ENCODE results near the gene CIP2A.

The CIP2A gene

DNA sequence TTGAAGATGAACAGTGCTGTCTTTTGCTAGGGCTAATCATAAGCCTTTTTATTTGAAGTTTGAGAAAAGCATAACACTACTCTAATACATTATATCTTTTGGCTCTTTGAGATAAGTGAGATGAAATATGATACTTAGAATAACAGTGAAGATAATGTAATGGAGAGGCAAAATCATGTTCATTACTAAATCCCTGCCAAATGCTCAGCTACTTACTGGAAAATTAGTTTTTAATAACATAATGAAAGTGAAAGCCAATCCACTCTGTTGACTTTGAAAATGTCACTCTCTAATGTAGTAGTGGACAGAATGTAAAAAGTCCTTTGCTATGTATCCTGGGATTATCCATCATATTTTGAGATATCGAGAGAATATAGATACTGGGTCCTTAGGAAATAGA is 43.0 kb downstream of the CIP2A start:
- H3K4me3 ChIP-seq (ENCODE audit: low read length): no peak overlapping the region
- H3K4me2 ChIP-seq (ENCODE audit: low read depth, low read length): peak overlapping the region; percentile 18; the same call in 1 of the 2 replicates
- no peaks in the 10 kb centered on the region for H3F3A ChIP-seq (ENCODE audit: insufficient read depth, low read length)
- DNase-seq: no peak
- H3K4me1 ChIP-seq (ENCODE audit: low read length): no peaks in the 10 kb centered on the region
- no peaks in the 10 kb centered on the region for H3K9me3 ChIP-seq (replicated peaks; ENCODE audit: insufficient read depth, low read length)
- H4K20me1 ChIP-seq (ENCODE audit: insufficient read depth, low read length): no peaks in the 10 kb centered on the region
- peaks cover 2% of the 10 kb centered on the region; the same call in 1 of the 2 replicates for H3K36me3 ChIP-seq (replicated peaks; ENCODE audit: insufficient read depth, low read length)
- H3K9me2 ChIP-seq (replicated peaks; ENCODE audit: insufficient read depth, low read length): no peaks in the 10 kb centered on the region
- no peaks in the 10 kb centered on the region for H3K79me2 ChIP-seq (ENCODE audit: low read length)
- H3K27ac ChIP-seq (ENCODE audit: low read length): no peak overlapping the region
- no peak for TF ChIP-seq EZH2 (optimal IDR thresholded peaks at IDR 0.05; ENCODE audit: low read depth, low read length)
- no peak for TF ChIP-seq CTCF (IDR thresholded peaks at IDR 0.05; ENCODE audit: low read length)
- no peak for TF ChIP-seq EZH2phosphoT487 (IDR thresholded peaks at IDR 0.05; ENCODE audit: low read length)
- no peak overlapping the region for H3K9ac ChIP-seq (ENCODE audit: low read length)
- no peak overlapping the region; the same call in 1 of the 2 replicates for H2AFZ ChIP-seq (ENCODE audit: low read length)
- H3K27me3 ChIP-seq (replicated peaks; ENCODE audit: insufficient read depth, low read length): no peaks in the 10 kb centered on the region

DNA sequence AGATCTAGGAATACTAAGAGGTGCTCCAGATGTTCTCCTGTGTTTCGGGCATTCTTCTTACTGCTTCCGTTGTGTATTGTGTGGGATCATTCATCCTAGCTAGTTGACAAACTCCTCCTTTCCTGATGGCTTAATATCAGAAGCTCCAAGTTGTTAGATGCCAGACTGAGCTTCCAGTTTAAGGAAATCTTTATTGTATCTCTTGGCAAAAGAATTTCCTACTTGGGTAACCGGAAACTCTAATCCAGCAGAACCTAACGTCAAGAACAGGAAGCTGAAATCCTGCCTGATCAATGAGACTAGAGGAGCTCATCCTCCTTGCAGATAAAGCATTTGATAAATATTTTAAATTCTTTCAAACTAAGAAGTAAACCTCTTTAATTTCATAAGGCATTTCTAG is 51.2 kb downstream of the CIP2A start:
- H3K9me3 ChIP-seq (replicated peaks; ENCODE audit: insufficient read depth, low read length): no peaks in the 10 kb centered on the region
- no peaks in the 10 kb centered on the region for H3K36me3 ChIP-seq (replicated peaks; ENCODE audit: insufficient read depth, low read length)
- no peaks in the 10 kb centered on the region for H3K79me2 ChIP-seq (ENCODE audit: low read length)
- H3K4me2 ChIP-seq (ENCODE audit: low read depth, low read length): no peak overlapping the region
- no peak overlapping the region for H3K27ac ChIP-seq (ENCODE audit: low read length)
- no peaks in the 10 kb centered on the region for H3K9me2 ChIP-seq (replicated peaks; ENCODE audit: insufficient read depth, low read length)
- no peaks in the 10 kb centered on the region for H3F3A ChIP-seq (ENCODE audit: insufficient read depth, low read length)
- no peak overlapping the region for H3K4me3 ChIP-seq (ENCODE audit: low read length)
- H2AFZ ChIP-seq (ENCODE audit: low read length): no peak overlapping the region
- no peaks in the 10 kb centered on the region for H3K27me3 ChIP-seq (replicated peaks; ENCODE audit: insufficient read depth, low read length)
- no peaks in the 10 kb centered on the region for H4K20me1 ChIP-seq (ENCODE audit: insufficient read depth, low read length)
- no peak for TF ChIP-seq EZH2phosphoT487 (IDR thresholded peaks at IDR 0.05; ENCODE audit: low read length)
- no peak for TF ChIP-seq CTCF (IDR thresholded peaks at IDR 0.05; ENCODE audit: low read length)
- no peak for TF ChIP-seq EZH2 (optimal IDR thresholded peaks at IDR 0.05; ENCODE audit: low read depth, low read length)
- no peak for DNase-seq
- no peak overlapping the region for H3K9ac ChIP-seq (ENCODE audit: low read length)
- no peaks in the 10 kb centered on the region for H3K4me1 ChIP-seq (ENCODE audit: low read length)

- Histone ChIP-seq H3F3A (ENCODE audit: insufficient read depth, low read length) (no peaks in the 10 kb centered on the region), H3K9me2 (replicated peaks; ENCODE audit: insufficient read depth, low read length) (no peaks in the 10 kb centered on the region), H3K9me3 (replicated peaks; ENCODE audit: insufficient read depth, low read length) (no peaks in the 10 kb centered on the region), H3K4me2 (ENCODE audit: low read depth, low read length) (no peak overlapping the region), H3K4me1 (ENCODE audit: low read length) (peaks cover 5% of the 10 kb centered on the region), H3K27me3 (replicated peaks; ENCODE audit: insufficient read depth, low read length) (no peaks in the 10 kb centered on the region), H2AFZ (ENCODE audit: low read length) (no peak overlapping the region), H3K36me3 (replicated peaks; ENCODE audit: insufficient read depth, low read length) (no peaks in the 10 kb centered on the region), H3K79me2 (ENCODE audit: low read length) (no peaks in the 10 kb centered on the region), H3K9ac (ENCODE audit: low read length) (no peak overlapping the region), H3K27ac (ENCODE audit: low read length) (no peak overlapping the region), H4K20me1 (ENCODE audit: insufficient read depth, low read length) (no peaks in the 10 kb centered on the region), H3K4me3 (ENCODE audit: low read length) (no peak overlapping the region)
- TF ChIP-seq EZH2phosphoT487 (IDR thresholded peaks at IDR 0.05; ENCODE audit: low read length) (no peak), EZH2 (optimal IDR thresholded peaks at IDR 0.05; ENCODE audit: low read depth, low read length) (no peak)
- peak; percentile 10 for DNase-seq
These were observed 60.6 kb downstream of the CIP2A start for GRCh38 chr3:108528459-108529252.

DNA sequence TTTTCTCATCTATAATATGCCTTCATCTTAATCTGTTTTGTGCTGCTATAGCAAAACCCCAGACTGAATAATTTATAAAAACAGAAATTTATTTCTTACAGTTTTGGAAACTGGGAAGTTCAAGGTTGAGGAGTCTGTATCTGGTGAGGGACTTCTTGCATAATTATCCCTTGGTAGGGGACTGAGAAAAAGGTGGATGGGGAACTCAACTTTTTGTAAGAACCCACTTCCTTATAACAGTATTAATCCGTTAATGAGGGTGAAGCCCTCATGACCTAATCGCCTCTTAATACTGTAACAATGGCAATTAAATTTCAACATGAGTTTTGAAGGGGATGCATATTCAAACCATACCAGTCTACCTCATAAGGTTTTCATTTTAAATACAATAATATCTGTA is 61.4 kb downstream of the CIP2A start:
- Histone ChIP-seq H3F3A (ENCODE audit: insufficient read depth, low read length) (no peaks in the 10 kb centered on the region), H3K79me2 (ENCODE audit: low read length) (no peaks in the 10 kb centered on the region), H3K36me3 (replicated peaks; ENCODE audit: insufficient read depth, low read length) (no peaks in the 10 kb centered on the region), H3K27ac (ENCODE audit: low read length) (no peak overlapping the region), H3K9me2 (replicated peaks; ENCODE audit: insufficient read depth, low read length) (no peaks in the 10 kb centered on the region), H3K4me2 (ENCODE audit: low read depth, low read length) (no peak overlapping the region), H3K27me3 (replicated peaks; ENCODE audit: insufficient read depth, low read length) (no peaks in the 10 kb centered on the region), H3K4me1 (ENCODE audit: low read length) (peaks cover 5% of the 10 kb centered on the region), H3K4me3 (ENCODE audit: low read length) (no peak overlapping the region), H2AFZ (ENCODE audit: low read length) (no peak overlapping the region), H4K20me1 (ENCODE audit: insufficient read depth, low read length) (no peaks in the 10 kb centered on the region), H3K9ac (ENCODE audit: low read length) (no peak overlapping the region), H3K9me3 (replicated peaks; ENCODE audit: insufficient read depth, low read length) (no peaks in the 10 kb centered on the region)
- DNase-seq: no peak
- TF ChIP-seq EZH2phosphoT487 (IDR thresholded peaks at IDR 0.05; ENCODE audit: low read length) (no peak), EZH2 (optimal IDR thresholded peaks at IDR 0.05; ENCODE audit: low read depth, low read length) (no peak), CTCF (IDR thresholded peaks at IDR 0.05; ENCODE audit: low read length) (no peak)

Data from MM.1S (cell line).